ENCODE measurements around the gene COL4A6. TPM values are rescaled to one million over a fixed set of nuclear protein-coding genes. Genes with fewer than 3 reads are reported as not detected.

Gene COL4A6
- total and polyA plus RNA-seq, 2 of the 4 experiments (the other 2 are of a cell fraction): 0.36 to 0.74 TPM

DNA sequence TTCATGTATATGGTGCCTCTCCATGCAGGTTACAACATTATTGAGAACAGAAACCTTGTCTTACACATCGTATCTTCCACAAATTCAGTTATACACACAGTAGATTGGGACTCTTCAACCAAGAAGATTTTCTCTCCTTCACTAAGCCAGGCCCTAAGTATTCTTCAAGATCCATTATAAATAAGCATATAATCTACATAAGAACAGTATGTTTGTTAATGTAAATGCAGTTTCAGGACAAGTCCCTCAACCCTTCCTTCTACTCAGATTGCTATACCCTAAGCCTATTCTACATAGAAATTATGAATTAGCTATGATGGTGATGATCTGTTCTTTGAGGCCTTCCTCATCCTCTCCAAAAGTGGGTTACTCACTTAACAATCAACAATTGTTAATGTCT lies 41.2 kb downstream of the COL4A6 start:
- Histone ChIP-seq H3K9me3 (ENCODE audit: control insufficient read depth, insufficient read depth, low read length) (no peaks in the 10 kb centered on the region), H3K27me3 (ENCODE audit: control insufficient read depth, insufficient read depth, low read length) (no peaks in the 10 kb centered on the region; the same call in 1 of the 2 replicates), H2BK120ac (ENCODE audit: low read depth, low read length) (peak overlapping the region; percentile 25; the same call in 1 of the 2 replicates), H4K5ac (ENCODE audit: low read depth, low read length) (no peak overlapping the region), H2BK20ac (ENCODE audit: low read depth, low read length) (no peak overlapping the region), H3K9me1 (ENCODE audit: insufficient read depth, low read length) (no peaks in the 10 kb centered on the region), H3K4ac (ENCODE audit: low read depth, low read length) (no peak overlapping the region), H2BK5ac (ENCODE audit: low read depth, low read length, poor library complexity, severe bottlenecking) (no peak overlapping the region), H3K14ac (replicated peaks; ENCODE audit: low read depth, low read length) (no peak overlapping the region), H3K4me3 (ENCODE audit: insufficient read depth, low read depth, low read length) (no peak overlapping the region), H4K91ac (ENCODE audit: insufficient read depth, low read depth, low read length) (no peak overlapping the region), H3K9ac (ENCODE audit: low read depth, low read length) (no peak overlapping the region), H4K8ac (ENCODE audit: low read depth in 2 of 2, low read length in 2 of 2) (no peak overlapping the region), H3K18ac (ENCODE audit: low read depth, low read length) (no peak overlapping the region), H3K23ac (ENCODE audit: low read depth, low read length) (no peak overlapping the region), H3K79me1 (ENCODE audit: low read depth in 1 of 2, low read length in 2 of 2) (no peaks in the 10 kb centered on the region), H3K4me2 (ENCODE audit: low read depth, low read length) (no peak overlapping the region), H2BK15ac (ENCODE audit: low read depth, low read length) (no peak overlapping the region), H3K36me3 (ENCODE audit: control insufficient read depth, insufficient read depth, low read length) (no peaks in the 10 kb centered on the region), H3K4me1 (ENCODE audit: control insufficient read depth, insufficient read depth, low read length) (no peaks in the 10 kb centered on the region), H3K27ac (ENCODE audit: insufficient read depth, low read length) (no peak overlapping the region), H3K56ac (ENCODE audit: extremely low read depth, insufficient read depth, low read length) (no peak overlapping the region), H4K20me1 (ENCODE audit: insufficient read depth, low read length) (no peaks in the 10 kb centered on the region), H2AFZ (replicated peaks; ENCODE audit: low read length, poor library complexity) (no peak overlapping the region), H2AK5ac (ENCODE audit: low read depth, low read length) (no peak overlapping the region), H2AK9ac (replicated peaks; ENCODE audit: low read depth, low read length, poor library complexity) (no peak overlapping the region)
- DNase-seq (no peak), ATAC-seq (ENCODE audit: low read depth) (no peak)
- WGBS, 2 experiments (ENCODE audit: extremely low coverage in 2 of 2, insufficient read length in 1 of 2): no CpG with 5 or more reads among the region's 1 CpG
- BruUV-seq (replicated peaks): no TSS peak
- POLR2A ChIA-PET (ENCODE audit: unreplicated experiment): no interaction called here
- intact Hi-C loops (cut with micrococcal nuclease) (no loop called here), dilution Hi-C loops (cut with HindIII; ENCODE audit: low sequenced_read_pairs, unreplicated experiment) (no loop called here), in situ Hi-C loops (cut with MboI; ENCODE audit: low sequenced_read_pairs) (no loop called here)
- TF ChIP-seq MAFK (IDR thresholded peaks at IDR 0.05; ENCODE audit: low read depth, low read length): no peak
- TF ChIP-seq, protein P1, sequence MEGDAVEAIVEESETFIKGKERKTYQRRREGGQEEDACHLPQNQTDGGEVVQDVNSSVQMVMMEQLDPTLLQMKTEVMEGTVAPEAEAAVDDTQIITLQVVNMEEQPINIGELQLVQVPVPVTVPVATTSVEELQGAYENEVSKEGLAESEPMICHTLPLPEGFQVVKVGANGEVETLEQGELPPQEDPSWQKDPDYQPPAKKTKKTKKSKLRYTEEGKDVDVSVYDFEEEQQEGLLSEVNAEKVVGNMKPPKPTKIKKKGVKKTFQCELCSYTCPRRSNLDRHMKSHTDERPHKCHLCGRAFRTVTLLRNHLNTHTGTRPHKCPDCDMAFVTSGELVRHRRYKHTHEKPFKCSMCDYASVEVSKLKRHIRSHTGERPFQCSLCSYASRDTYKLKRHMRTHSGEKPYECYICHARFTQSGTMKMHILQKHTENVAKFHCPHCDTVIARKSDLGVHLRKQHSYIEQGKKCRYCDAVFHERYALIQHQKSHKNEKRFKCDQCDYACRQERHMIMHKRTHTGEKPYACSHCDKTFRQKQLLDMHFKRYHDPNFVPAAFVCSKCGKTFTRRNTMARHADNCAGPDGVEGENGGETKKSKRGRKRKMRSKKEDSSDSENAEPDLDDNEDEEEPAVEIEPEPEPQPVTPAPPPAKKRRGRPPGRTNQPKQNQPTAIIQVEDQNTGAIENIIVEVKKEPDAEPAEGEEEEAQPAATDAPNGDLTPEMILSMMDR (conservative IDR thresholded peaks at IDR 0.05; ENCODE audit: low read depth, low read length): no peak
- TF ChIP-seq RFX5 (IDR thresholded peaks at IDR 0.05; ENCODE audit: low read depth, low read length): no peak
- no peak for TF ChIP-seq BHLHE40 (IDR thresholded peaks at IDR 0.05; ENCODE audit: low read depth, low read length)
- TF ChIP-seq FOS (IDR thresholded peaks at IDR 0.05; ENCODE audit: low read depth, low read length): no peak
- TF ChIP-seq NFE2L2 (IDR thresholded peaks at IDR 0.05; ENCODE audit: low read depth, low read length): no peak
- TF ChIP-seq CEBPB (IDR thresholded peaks at IDR 0.05; ENCODE audit: low read depth, low read length): no peak
- TF ChIP-seq CHD1 (IDR thresholded peaks at IDR 0.05; ENCODE audit: low read depth, low read length): no peak
- no peak for TF ChIP-seq SMC3 (IDR thresholded peaks at IDR 0.05; ENCODE audit: low read depth, low read length)
- TF ChIP-seq, protein P2, sequence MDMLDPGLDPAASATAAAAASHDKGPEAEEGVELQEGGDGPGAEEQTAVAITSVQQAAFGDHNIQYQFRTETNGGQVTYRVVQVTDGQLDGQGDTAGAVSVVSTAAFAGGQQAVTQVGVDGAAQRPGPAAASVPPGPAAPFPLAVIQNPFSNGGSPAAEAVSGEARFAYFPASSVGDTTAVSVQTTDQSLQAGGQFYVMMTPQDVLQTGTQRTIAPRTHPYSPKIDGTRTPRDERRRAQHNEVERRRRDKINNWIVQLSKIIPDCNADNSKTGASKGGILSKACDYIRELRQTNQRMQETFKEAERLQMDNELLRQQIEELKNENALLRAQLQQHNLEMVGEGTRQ (IDR thresholded peaks at IDR 0.05; ENCODE audit: low read depth, low read length): no peak
- no peak for TF ChIP-seq MAZ (IDR thresholded peaks at IDR 0.05; ENCODE audit: borderline replicate concordance, low read depth, low read length)
- no peak for TF ChIP-seq MXI1 (IDR thresholded peaks at IDR 0.05; ENCODE audit: borderline replicate concordance, low read depth, low read length)
- TF ChIP-seq RAD21 (IDR thresholded peaks at IDR 0.05; ENCODE audit: low read length): no peak
- no peak for TF ChIP-seq RCOR1 (IDR thresholded peaks at IDR 0.05; ENCODE audit: insufficient replicate concordance, low read length)
- CTCF ChIA-PET: no interaction called here
